GM10266 (cell line): ENCODE results near the gene ST7L.
"Not testable (repeated sequence)": the region's sequence is repeated elsewhere in the genome, so short reads cannot be mapped to it uniquely, and the experiment has no call there.

Experiments
- DNase-seq: peaks from one replicate; pipeline ENCODE4 v3.0.0; 2012; ENCODE audit errors: extremely low spot score
- TF ChIP-seq, protein P1 (sequence below): IDR thresholded peaks from 2 replicates; pipeline ENCODE4 v1.5.1; 2012; ENCODE audit warnings: mild to moderate bottlenecking, low read depth; ENCODE audit not compliant: control insufficient read depth, insufficient read depth; ENCODE audit errors: missing control alignments

ST7L gene

DNA sequence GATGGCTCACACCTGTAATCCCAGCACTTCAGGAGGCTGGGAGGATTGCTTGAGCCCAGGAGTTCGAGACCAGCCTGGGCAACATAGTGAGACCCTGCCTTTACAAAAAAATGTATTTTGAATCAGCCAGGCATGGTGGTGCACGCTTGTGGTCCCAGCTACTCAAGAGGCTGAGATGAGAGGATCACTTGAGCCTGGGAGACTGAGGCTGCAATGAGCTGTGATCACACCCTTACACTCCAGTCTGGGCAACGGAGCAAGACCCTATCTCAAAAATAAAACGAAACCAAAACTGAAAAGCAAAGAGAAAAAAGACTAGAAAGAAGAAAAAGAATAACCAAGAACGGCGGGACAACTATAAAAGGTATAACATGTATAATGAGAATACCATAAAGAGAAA lies 125.6 kb downstream of the ST7L start:
- TF ChIP-seq, protein P1, sequence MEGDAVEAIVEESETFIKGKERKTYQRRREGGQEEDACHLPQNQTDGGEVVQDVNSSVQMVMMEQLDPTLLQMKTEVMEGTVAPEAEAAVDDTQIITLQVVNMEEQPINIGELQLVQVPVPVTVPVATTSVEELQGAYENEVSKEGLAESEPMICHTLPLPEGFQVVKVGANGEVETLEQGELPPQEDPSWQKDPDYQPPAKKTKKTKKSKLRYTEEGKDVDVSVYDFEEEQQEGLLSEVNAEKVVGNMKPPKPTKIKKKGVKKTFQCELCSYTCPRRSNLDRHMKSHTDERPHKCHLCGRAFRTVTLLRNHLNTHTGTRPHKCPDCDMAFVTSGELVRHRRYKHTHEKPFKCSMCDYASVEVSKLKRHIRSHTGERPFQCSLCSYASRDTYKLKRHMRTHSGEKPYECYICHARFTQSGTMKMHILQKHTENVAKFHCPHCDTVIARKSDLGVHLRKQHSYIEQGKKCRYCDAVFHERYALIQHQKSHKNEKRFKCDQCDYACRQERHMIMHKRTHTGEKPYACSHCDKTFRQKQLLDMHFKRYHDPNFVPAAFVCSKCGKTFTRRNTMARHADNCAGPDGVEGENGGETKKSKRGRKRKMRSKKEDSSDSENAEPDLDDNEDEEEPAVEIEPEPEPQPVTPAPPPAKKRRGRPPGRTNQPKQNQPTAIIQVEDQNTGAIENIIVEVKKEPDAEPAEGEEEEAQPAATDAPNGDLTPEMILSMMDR, result no peak

DNA sequence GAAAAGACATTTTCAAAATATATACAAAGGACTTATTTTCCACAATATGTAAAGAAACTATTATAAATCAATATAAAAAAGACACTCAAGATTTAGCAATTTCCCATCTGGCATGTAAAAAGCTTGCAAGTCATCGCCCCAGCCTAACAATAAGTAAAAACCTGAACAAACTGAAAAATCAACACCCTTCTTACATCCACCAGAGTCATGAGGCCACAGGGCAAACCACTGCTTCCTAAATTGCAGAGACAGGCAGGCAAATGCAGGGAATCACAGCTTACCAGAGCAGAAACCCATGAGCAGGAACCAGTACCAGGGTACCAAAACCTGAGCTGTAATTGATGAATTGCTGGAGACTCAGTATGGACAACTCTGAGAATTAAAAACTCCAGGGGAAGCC lies 126.9 kb downstream of the ST7L start:
- TF ChIP-seq, protein P1, result no peak
- DNase-seq, result no peak

More for the DNA sequence above, 125.6 kb downstream of the ST7L start:
- no peak for DNase-seq

DNA sequence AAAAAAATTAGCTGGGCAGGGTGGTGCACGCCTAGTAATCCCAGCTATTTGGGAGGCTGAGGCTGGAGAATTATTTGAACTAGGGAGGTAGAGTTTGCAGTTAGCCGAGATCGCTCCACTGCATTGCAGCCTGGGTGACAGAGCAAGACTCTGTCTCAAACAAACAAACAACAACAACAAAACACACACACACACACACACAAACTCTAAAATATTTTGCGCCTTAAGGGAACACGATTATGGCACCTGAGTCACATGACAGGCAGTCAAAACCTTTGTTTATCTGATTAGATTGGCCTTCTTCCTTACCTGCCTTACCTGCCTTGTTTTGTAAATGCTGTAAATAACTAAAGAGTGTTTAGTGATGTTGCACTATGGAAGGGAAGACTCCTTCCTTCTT lies 130.8 kb downstream of the ST7L start:
- no peak for DNase-seq
- TF ChIP-seq, protein P1, result no peak

DNA sequence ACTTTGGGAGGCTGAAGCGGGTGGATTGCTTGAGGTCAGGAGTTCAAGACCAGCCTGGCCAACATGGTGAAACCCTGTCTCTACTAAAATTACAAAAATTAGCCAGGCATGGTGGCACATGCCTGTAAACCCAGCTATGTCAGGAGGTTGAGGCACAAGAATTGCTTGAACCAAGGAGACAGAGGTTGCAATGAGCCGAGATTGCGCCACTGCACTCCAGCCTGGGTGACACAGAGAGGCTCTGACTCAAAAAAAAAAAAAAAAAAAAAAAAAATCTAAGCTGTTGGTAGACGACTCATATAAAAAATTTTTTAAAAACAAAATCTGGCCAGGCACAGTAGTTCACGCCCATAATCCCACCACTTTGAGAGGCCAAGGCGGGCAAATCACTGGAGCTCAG lies 131.3 kb downstream of the ST7L start:
- DNase-seq, result not testable (repeated sequence)

DNA sequence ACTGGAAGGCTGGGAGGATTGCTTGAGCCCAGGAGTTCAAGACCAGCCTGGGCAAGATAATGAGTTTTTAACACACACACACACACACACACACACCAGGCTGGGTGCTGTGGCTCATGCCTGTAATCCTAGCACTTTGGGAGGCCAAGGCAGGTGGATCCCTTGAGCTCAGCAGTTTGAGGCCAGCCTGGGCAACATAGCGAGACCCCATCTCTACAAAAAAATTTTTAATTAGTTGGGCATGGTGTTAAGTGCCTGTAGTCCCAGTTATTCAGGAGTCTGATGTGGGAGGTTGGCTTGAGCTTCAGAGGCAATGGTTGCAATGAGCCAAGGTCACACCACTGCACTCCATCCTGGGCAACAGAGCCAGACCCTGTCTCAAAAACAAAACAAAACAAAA lies 132.9 kb downstream of the ST7L start:
- DNase-seq, result not testable (repeated sequence)

DNA sequence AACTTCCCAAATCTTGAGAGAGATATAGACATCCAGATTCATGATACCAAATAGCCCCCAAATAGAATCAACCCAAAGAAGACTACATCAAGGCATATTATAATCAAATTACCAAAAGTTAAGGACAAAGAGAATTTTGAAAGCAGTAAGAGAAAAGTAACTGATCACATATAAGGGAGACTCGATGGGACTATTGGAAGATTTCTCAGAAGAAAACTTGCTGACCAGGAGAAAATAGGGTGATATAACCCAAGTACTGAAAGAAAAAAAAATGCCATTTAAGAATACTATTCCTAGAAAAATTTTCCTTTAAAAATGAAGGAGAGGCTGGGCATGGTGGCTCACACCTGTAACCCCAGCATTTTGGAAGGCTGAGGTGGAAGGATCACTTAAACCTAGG lies 140.6 kb downstream of the ST7L start:
- TF ChIP-seq, protein P1, result no peak
- no peak for DNase-seq

DNA sequence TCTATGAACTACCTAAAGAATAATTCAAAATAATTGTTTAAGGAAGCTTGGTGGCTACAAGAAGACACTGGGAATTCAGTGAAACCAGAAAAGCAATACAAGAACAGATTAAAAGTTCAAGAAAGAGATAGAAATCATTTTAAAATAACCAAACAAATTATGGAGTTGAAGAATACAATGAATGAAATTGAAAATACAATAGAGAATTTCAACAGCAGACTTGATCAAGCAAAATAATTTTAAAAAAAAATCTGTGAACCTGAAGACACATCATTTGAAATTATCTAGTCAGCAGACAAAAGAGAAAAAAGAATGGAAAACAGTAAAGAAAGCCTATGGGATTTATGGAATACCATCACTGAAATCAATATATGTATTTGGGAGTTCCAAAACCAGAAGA lies 141.4 kb downstream of the ST7L start:
- TF ChIP-seq, protein P1, result no peak
- DNase-seq, result no peak
